NAMALWA (cell line): ENCODE measurements around the gene RLN3.

ENCODE experiments used
- DNase-seq: peaks from one replicate; pipeline ENCODE4 v3.0.0-alpha.2; 2015; ENCODE audit warnings: low spot score

The RLN3 gene, protein sequence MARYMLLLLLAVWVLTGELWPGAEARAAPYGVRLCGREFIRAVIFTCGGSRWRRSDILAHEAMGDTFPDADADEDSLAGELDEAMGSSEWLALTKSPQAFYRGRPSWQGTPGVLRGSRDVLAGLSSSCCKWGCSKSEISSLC

DNA sequence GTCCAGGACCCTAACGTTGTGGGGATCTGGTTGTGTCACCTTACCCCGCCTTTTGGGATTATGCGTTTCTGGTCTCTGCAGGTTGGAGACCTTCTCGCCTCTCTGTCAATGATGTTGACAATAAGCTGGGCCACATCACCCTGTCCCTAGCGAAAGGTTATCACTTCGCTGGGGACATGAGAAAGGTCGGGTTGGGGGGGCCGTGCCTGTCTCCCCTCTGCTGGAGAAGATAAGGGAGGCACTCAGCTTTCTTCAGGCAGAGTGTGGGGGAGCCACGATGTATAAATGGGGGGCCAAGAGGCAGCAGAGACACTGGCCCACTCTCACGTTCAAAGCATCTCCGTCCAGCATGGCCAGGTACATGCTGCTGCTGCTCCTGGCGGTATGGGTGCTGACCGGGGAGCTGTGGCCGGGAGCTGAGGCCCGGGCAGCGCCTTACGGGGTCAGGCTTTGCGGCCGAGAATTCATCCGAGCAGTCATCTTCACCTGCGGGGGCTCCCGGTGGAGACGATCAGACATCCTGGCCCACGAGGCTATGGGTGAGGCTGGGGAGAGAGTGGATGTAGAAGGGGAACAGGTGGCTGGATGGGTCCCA, at the start of gene RLN3:
RLN3 (plus strand) TSS at position 293 of the 595 bp plus-strand sequence; CDS start at position 350, 57 bp downstream.
- no peak for DNase-seq

DNA sequence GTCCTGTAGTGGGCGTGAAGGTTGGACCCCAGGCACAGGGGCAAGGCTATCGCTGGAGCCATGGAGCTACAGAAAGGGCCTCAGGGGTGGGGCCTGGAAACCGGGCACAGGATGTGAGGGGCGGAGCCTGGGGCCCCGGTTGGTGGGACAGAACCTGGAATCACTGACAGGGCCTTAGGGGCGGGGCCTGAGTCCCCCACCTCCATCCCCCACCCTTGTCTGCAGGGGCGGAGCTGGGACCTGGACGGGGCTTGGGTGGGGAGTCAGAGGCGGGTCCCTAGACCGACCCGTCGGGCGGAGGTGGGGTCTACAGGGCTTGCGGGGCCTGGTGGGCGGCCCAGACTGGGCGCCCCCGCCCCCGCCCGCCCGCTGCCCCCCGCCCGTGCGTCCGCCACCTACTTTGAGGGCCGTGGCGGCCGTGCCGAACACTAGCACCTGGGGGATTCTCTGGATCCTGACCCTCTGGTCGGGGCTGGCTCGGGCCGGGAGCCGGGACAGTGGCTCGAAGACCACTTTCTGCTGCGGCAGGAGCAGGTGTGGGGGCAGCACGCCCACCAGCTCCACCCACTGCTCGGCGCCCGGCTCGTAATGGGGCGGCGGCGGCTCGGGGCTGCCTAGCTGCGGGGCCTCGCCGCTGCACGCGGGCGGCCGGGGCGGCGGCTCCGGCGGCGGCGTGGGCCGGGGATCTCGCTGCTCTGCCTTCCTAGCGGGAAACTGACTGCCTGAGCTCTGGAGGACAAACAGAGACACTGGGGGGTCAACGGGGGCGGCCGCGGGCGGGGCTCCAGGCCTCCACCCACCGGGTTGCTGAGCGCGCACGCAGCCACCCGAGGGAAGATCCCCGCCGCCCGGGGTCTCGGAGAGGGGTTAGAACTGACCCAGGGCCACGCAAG, 49.4 kb upstream of the RLN3 start:
- no peak for DNase-seq

- DNase-seq = no peak
Measured at GRCh38 chr19:13979244-13979615, 48.7 kb upstream of the RLN3 start.

- no peak for DNase-seq
Measured at GRCh38 chr19:13979686-13980085, 48.3 kb upstream of the RLN3 start.

DNA sequence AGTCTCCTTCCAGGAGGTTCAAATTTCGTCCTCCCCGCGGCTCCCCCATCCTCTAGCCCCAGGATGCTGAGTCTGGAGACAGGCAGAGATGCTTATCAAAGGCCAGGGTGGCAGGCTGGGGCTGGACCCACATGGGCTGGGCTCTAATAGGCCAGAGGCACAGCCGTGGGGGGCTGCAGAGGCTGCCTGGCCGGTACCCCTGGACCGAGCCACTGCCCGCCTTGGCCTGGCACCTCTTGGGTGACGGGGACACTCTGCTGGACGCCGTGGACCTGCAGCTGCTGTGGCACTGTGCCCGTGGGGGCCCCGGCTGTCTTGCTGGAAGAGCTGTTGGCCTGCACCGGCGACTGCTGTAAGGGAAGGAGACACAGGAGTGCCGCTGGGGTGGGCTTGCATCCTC, 47.6 kb upstream of the RLN3 start:
- no peak for DNase-seq

GRCh38 chr19:13981021-13981420, 46.9 kb upstream of the RLN3 start:
- DNase-seq = no peak

- DNase-seq = no peak
Measured at GRCh38 chr19:13981467-13981866, 46.5 kb upstream of the RLN3 start.

- DNase-seq = no peak
Measured at GRCh38 chr19:13981988-13982501, 45.9 kb upstream of the RLN3 start.

- no peak for DNase-seq
Measured at GRCh38 chr19:13982773-13983172, 45.2 kb upstream of the RLN3 start.

GRCh38 chr19:13983213-13983889, 44.6 kb upstream of the RLN3 start:
- no peak for DNase-seq

DNA sequence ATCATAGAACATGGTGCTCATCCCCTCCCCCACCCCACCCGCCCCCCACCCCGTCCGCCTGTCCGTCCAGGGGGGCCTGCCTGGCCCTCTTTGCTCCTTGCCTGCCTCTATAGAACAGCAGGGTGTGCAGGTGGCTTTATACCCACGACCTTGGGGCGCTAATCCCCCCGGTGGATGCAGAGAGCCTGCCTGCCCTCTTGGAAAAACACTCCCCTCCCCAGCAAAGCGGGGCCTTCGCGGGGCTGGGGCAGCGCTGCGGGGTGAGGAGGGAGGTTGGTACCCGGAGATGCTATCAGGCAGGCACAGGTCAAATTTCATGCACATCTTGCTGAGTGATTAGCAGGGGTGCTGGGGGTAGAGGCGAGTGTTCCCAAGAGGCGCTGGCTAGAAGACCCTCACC, 43.8 kb upstream of the RLN3 start:
- no peak for DNase-seq

GRCh38 chr19:13984875-13985741, 42.8 kb upstream of the RLN3 start:
- DNase-seq = no peak

DNA sequence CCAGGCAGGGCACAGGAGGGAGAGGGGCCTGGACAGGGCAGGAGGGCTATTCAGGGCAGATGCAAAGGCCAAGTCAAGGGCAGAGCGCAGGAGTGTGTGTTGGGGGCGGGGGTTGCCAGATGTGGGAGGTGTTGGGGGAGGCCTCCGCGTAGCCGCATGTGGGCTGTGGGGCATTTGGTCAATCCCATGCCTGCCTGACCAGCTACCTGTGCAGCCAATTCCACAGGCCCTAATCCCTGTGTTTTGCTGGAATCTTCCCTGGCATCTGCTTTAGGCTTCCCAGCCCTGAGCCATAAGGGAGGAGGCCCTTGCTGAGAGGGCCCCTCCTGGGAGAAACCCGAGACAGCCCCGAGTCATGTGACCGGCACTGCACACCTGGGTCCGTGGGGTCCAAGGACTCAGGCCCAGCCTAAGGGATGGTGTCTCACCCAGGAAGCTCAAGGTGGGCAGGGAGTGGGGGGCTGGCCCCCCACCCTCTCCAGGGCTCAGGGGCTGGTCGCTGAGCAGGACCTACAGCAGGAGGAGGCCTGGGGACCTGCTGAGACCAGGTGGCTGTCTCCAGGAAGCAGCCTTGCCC, 42.1 kb upstream of the RLN3 start:
- no peak for DNase-seq

DNA sequence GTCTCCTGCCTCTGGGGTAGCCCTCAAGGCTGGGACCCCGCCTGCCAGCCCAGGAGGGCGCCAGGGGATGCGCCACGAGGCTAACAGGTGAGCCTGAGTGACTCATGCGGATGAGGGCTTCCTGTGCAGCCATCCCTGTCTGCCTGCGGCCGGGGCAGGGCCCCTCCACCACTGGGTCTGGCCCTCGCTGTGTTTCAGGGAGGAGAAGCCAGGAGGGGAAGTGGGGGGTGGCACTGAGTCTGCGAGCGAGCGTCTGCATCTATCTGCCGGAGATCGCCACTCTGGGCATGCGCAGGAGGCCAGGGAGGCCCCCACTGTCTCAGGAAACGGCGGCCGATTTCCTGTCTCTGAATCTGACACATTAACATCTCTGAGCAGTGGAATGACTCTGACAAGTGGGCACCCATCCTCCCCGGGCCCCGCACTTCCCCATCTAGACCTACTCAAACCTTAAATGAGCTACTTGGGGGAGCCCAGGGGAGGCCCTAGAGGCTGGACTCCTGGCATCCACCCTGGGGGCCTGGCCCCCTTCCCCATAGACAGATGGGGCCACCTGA, 41.5 kb upstream of the RLN3 start:
- DNase-seq = peak; percentile 95

- DNase-seq = no peak
Measured at GRCh38 chr19:13987101-13987890, 40.7 kb upstream of the RLN3 start.

- no peak for DNase-seq
Measured at GRCh38 chr19:13989487-13989886, 38.5 kb upstream of the RLN3 start.

DNA sequence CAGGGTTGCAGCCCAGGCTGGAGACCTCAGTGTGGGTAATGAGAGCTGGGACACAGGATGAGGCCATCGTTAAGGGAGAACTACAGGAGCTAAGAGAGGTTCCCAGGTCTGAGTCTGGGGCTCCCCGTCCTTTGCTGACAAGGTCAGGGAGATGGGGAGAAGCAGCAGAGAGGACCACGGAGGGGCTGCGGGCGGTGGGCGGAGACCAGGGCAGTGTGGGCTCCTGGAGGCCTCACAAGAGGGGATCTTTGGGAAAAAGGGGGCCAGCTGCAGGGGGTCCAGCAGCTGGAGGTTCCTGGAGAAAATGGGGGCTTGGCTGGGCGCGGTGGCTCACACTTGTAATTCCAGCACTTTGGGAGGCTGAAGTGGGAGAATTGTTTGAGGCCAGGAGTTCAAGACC, 37.9 kb upstream of the RLN3 start:
- DNase-seq = no peak

DNA sequence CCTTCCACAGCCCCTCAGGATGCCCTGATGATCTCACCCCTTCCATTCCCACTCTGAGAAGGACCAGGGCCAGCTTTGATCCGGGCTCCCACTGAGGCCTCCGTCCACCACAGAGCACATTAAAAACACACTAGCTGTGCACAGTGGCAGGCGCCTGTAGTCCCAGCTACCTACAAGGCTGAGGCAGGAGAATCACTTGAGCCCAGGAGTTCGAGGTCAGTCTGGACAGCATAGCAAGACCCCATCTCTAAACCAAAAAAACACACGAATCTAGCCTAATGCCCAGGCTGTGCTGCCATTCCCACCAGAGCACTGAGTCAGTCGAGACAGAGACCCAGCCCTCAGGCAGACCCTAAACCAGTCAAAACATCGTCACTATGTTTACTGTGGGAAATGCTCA, 35.9 kb upstream of the RLN3 start:
- DNase-seq = no peak

- no peak for DNase-seq
Measured at GRCh38 chr19:13993590-13994300, 34.2 kb upstream of the RLN3 start.
